ENCODE data around the gene CENPM.

CENPM gene

DNA sequence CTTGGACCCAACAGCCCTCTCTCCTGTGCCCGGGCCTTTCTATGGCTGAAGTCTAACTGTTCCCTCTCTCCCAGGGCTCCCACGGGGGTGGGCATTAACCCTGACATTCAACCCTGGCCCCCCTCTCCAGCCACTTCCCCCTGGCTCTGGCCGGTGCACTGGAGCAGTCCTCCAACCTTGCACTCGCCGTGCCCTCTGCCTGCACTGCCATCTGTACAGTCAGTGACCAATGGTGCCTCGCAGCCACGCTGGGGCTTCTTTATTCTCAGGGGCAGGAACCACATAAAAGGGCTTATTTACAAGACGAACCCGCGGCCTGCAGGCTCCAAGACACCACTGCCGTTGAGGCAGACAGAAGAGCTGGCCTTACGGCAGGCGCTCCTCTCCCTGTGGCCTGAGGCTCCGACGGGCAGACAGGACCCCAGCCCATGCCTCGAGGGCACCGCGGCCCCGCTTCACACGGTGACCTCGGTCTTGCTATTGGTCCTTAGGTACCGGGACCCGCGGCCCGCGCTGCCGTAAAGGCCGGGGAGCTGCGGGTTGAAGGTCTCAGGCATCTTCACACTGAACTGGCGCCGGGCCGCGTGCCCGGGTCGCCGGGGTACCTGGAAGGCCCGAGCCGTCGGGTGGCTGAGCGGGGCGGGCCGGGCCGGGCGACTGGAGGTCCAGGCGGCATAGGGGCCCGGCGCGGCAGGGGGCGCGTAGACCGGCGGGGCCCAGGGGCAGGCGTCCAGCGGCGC lies 37.5 kb downstream of the CENPM start:
- H3K4me3 ChIP-seq (ENCODE audit: low read depth, low read length), result no peak overlapping the region
- TF ChIP-seq MAX (IDR thresholded peaks at IDR 0.05; ENCODE audit: low read depth, low read length), result no peak
- TF ChIP-seq MYC (IDR thresholded peaks at IDR 0.05; ENCODE audit: low read depth, low read length), result no peak
- no peak for TF ChIP-seq POLR2A (IDR thresholded peaks at IDR 0.05; ENCODE audit: extremely low read depth, insufficient read length)
- TF ChIP-seq CTCF (IDR thresholded peaks at IDR 0.05; ENCODE audit: low read depth, low read length), result no peak
- DNase-seq (ENCODE audit: low read depth), result no peak

GRCh38 chr22:41908411-41909309 lies 38.3 kb downstream of the CENPM start:
- DNase-seq (ENCODE audit: low read depth), result no peak
- no peak for TF ChIP-seq MYC (IDR thresholded peaks at IDR 0.05; ENCODE audit: low read depth, low read length)
- no peak for TF ChIP-seq CTCF (IDR thresholded peaks at IDR 0.05; ENCODE audit: low read depth, low read length)
- no peak for TF ChIP-seq MAX (IDR thresholded peaks at IDR 0.05; ENCODE audit: low read depth, low read length)
- TF ChIP-seq POLR2A (IDR thresholded peaks at IDR 0.05; ENCODE audit: extremely low read depth, insufficient read length), result no peak

DNA sequence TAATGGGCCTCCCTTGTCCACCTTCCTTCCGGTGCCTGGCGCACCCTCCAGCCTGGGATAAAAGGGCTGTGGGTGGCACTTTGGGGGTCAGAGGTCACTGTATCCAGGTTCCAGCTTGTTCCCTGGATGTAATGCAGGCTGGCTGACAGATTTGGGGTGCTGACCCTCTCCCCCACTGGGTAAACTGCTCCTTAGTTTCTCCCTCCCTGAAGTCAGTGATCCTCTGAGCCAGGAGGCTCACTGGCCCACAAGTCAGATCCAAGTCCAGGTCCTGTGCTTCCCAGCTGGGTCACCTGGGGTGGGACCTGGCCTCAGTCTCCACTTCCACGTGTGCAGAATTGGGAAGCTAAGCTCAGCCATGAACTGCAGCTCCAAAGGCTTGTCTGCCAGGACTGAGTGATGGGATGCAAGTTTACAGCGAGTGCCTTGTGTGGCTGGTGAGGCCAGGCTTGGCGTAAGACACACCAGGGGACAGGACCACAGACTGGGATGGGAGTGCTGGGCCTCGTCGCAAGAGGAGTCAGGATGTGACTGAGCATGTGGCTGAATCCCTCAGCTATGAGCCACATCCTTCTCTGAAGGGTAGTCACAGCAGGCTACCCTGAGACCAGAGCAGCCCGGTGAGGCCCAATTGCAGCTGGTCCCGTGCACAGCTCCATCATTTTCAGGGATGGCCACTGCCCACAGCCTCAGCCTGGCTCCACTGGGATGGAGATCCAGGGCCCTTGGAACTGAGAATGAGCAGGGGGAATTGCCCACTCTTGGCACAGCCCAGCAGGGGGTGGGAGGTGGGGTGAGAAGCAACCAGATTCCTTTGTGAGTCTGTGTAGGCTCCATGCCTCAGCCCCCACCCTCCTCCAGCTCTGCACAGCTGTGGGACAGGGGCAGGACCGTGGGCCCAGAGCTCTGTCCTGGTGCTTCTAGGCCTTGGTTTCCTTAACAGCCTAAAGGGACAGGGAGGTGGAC lies 39.2 kb downstream of the CENPM start:
- no peak overlapping the region for H3K4me3 ChIP-seq (ENCODE audit: low read depth, low read length)
- peak; percentile 51 for DNase-seq (ENCODE audit: low read depth)
- TF ChIP-seq CTCF (IDR thresholded peaks at IDR 0.05; ENCODE audit: low read depth, low read length) (no peak), MYC (IDR thresholded peaks at IDR 0.05; ENCODE audit: low read depth, low read length) (no peak), POLR2A (IDR thresholded peaks at IDR 0.05; ENCODE audit: extremely low read depth, insufficient read length) (no peak), MAX (IDR thresholded peaks at IDR 0.05; ENCODE audit: low read depth, low read length) (no peak)

More at GRCh38 chr22:41908411-41909309, 38.3 kb downstream of the CENPM start:
- no peak overlapping the region for H3K4me3 ChIP-seq (ENCODE audit: low read depth, low read length)

DNA sequence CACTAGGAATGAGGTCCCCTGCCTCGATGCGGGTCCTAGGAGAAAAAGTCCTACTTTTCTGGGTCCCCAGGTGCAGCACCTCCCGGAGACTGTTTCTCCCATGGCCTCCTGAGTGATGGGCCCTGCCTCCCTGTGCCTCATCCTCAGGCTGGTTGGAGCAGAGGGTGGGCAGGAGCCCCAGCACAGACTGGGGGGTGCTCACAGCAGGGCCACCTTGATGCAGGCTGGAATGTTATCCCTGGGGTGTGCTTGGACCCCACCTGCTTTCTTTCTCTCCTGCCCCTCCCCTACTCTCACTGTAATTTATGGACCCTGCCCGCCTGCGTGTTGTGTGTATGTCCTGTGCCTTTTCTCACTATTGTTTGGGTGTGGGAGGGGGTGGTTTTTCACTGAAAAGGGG lies 40.1 kb downstream of the CENPM start:
- no peak for TF ChIP-seq MAX (IDR thresholded peaks at IDR 0.05; ENCODE audit: low read depth, low read length)
- no peak for TF ChIP-seq MYC (IDR thresholded peaks at IDR 0.05; ENCODE audit: low read depth, low read length)
- no peak for TF ChIP-seq CTCF (IDR thresholded peaks at IDR 0.05; ENCODE audit: low read depth, low read length)
- no peak for TF ChIP-seq POLR2A (IDR thresholded peaks at IDR 0.05; ENCODE audit: extremely low read depth, insufficient read length)
- no peak for DNase-seq (ENCODE audit: low read depth)
- H3K4me3 ChIP-seq (ENCODE audit: low read depth, low read length), result no peak overlapping the region
